Activated T-cell treated with anti-CD3 and anti-CD28 coated beads, Interleukin-2, amount 50 U/mL, for 1 hour (primary cell): ENCODE data around the gene MBD5.

Source experiments
- DNase-seq: peaks from one replicate; pipeline ENCODE4 v3.0.0-alpha.2; 2020

Gene MBD5

DNA sequence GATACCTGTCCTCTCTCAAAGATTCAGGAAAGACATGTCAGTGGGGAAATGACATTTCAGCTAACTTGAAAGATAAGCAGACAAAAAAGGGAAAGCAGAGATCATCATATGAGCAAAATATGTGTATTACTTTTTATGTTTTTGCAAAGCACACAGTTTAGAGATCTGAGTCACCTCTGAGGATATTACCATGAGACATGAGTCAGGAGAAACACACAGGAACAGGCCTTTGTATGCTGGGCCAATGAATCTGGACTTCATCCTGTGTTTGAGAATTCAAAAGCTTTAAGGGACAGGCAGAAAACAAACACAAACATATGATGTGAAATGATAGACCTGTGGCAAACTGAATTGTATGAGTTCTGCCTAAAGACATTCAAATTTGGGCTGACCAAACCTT, 317.6 kb downstream of the MBD5 start:
- no peak for DNase-seq

DNA sequence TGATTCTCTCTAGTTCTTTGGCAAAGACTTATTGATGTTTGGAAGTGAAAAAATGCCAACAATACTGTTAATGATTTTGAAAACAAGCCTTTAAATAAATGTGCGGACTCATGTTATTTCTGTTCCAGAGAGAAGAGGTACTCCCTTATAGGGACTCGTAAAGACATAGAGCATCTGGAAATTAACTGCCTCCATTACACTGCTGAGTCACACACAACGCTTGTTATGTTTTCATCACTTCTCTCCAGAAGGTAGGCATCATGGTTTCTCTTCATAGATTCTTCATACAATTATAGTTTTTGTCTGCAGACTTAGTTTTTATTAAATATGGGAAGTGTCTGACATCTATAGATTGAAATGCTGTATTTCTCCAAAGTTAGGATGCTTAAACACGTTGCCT, 321.2 kb downstream of the MBD5 start:
- no peak for DNase-seq

DNA sequence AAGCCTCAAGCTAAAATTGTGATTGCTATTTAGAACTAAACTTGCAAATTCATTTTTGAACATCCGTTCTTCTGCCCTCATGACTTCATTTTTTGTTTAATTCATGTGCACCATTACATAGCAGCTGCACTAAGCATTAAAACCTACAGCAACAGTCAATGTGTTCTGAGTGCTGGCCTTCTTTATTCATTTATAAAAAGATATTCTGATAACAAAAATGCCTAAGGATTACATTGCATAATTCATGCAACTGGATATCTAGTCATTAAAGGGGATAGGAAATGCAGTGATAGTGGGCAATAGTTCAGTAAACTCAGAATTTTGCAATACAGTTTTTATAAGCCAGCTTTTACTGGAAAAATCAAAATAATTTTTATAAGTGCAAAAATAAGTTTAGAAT, 329.3 kb downstream of the MBD5 start:
- DNase-seq: no peak

DNA sequence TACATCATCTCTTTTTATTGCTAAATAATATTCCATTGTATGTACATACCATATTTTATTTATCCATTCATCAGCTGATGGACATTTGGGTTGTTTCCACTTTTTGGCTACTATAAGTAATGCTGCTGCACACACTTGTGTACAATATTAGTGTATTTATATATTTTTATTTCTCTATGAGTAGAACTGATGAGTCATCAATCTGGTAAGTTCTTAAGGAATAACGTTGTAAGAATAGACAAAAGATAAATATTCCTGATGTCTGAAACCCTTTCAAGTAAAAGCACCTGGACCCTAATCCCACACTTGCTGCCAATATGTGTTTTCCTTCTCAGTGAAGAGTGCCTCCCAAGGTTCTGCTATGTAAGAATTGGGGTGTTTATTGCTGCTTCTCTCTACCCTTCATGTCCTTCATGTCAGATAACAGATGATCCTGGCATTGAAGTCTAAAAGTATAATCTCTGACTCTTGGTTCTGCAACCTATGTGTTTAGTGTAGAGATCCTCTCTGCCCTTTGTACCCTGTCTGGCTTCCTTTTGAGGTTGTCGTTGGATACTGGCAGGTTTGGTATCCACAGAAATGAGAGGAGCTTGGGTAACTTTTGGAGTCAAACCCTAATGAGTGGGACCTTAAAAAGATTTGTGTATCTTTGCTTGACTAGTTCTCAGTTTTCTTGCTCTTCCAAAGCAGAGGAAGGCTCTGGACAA, 330.7 kb downstream of the MBD5 start:
- no peak for DNase-seq

DNA sequence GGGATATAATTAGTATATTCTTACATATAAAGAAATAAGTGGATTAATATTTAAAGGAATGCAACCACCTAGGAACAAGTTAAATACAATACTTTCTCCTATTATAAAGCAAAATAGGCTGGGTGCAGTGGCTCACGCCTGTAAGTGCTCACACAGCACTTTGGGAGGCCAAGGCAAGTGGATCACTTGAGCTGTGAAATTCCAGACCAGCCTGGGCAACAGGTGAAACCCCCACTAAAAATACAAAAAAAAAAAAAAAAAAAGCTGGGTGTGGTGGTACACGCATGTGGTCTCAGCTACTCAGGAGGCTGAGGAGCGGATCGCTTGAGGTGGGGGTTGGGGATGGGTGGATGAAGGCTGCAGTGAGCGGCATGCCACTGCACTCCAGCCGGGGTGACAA, 337.5 kb downstream of the MBD5 start:
- DNase-seq: no peak

DNA sequence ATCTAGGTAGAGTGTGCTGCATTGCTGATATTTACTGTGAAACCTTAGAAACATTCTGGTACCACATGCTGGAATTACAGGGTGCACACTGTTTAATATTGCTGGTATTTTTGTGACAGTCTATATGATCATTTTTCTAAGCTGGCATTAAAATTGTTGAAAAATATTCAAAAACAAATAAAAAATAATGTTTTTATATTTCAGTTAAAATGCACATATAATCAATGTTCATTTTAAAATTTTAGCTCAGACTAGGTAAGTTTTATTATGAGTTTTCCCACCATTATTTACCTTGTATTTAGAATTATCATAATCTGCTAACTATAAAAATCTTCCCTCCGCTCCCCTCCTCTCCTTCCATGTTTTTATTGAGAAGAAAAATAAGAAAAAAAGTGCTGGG, 339.8 kb downstream of the MBD5 start:
- no peak for DNase-seq

DNA sequence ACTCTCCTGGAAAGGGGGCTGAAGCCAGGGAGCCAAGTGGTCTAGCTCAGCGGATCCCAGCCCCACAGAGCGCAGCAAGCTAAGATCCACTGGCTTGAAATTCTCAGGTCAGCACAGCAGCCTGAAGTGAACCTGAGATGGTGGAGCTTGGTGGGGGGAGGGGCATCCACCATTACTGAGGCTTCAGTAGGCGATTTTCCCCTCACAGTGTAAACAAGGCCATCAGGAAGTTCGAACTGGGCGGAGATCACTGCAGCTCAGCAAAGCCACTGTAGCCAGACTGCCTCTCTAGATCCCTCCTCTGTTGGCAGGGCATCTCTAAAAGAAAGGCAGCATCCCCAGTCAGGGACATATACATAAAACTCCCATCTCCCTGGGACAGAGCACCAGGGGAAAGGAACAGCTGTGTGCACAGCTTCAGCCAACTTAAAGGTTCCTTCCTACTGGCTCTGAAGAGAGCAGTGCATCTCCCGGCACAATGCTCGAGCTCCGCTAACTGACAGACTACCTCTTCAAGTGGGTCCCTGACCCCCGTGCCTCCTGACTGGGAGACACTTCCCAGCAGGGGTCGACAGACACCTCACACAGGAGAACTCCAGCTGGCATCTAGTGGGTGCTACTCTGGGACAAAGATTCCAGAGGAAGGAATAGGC, 341.4 kb downstream of the MBD5 start:
- no peak for DNase-seq

DNA sequence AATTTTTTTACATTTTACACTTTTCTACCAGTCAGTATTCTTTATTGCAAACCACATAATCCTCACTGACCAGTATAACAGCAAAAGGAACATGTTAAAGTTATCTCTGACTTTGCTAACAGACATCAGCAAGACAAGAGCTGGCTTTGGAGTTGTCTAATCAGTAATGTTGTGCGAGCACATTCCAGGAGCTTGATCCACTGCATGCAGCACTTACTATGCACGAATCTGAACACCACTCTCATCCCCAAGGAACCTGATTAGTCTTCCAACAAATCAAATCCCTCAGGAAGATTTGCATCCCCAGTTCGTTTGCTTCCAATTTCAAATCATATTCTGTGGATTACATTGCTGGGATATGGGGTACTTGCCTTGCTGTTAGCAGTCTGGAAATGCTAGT, 354.3 kb downstream of the MBD5 start:
- no peak for DNase-seq

DNA sequence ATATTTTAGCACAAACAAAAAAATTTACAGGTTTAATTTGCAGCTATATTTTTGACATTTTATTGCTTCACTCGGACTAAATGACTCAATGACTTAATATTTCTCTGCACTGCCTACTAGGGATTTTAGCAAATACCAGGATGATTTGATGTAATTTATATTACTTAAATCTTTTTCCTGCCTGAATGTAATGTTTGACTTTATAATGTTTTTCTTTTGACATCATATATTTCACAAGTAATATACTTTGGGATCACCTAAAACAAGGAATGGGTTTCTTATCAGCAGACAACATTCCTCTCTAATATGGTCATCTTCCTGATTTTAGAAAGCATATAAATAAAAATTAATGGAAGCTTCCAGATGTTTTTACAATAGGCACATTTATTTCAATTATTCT, 370.4 kb downstream of the MBD5 start:
- no peak for DNase-seq

DNA sequence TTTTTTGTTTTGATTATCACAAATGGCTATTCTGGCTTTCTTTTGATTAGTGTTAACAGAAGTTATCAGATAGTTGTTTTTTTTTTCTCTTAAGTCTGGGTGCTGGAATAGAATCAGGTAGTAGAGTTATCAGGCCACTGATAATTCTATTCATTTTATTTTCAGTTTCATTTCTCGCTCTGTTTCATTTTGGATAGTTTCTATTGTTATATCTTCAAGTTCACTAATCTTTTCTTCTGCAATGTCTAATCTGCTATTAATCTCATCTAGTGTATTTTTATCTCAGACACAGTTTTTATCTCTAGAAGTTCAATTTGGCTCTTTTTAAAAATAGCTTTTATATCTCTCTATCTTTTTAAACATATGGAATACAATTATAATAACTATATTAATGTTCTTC, 381.9 kb downstream of the MBD5 start:
- no peak for DNase-seq

DNA sequence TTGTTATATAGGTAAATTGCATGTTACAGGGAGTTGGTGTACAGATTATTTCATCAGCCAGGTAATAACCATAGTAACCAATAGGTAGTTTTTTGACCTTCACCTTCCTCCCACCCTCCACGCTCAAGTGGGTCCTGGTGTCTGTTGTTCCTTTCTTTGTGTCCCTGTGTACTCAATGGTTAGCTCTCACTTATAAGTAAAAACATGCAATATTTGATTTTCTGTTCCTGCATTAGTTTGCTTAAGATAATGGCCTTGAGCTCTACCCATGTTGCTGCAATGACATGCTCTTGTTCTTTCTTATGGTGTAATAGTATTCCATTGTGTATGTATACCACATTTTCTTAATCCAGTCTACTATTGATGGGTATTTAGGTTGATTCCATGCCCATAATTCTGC, 390.0 kb downstream of the MBD5 start:
- no peak for DNase-seq

DNA sequence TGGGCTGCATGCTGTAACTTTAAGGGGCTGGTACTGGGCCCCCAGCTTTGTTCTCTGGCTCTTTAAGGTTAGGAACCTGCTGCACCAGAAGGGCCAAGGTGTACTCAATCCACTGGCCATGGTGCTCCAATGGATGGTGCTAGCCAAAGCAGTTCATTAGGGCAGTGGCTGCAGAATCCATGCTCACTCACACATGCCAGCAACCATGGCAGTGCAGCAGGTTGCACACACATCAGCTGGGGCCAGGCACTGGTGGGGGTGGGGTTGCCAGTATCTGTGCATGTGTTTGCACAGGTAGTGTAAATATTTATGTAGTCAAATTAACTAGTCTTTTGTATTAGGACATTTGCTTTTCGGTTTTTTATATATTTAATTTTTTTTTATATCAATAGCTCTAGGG, 395.4 kb downstream of the MBD5 start:
- DNase-seq: no peak

DNA sequence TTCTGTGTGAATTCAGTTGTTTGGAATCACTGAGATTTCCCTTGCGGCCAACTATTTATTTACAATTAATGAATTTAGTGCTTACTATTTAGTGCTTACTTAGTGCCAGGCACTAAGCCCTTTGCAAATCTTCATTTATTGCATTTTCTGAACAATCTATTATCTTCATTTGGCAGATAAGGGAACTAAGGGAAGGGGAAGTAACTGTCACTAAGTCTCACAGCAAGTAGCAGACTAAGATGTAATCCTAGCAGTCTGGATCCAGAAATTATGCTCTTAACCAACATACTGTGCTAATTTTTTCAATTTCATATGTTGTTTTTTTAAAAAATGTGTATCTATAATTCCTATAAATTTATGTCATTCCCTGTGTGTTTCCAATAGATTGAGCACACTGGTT, 409.2 kb downstream of the MBD5 start:
- no peak for DNase-seq

DNA sequence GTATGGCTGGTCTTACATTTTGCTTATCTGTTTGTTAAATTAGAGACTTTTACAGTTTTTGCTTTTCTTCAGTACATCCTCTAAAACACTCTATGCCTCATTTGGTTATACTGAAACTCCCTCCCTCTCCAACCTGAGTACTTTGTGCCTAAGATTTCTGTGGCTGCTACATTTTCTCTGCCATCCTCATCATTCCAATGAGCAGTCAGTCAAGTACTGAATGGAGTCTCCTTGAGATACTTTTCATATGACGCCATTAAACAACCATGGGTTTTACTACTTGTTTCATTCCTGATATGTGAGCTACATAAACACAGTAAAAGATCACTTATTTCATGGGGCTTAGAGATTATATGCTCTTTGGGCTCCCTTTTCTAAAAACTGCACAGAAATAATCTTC, 427.0 kb downstream of the MBD5 start:
- no peak for DNase-seq

DNA sequence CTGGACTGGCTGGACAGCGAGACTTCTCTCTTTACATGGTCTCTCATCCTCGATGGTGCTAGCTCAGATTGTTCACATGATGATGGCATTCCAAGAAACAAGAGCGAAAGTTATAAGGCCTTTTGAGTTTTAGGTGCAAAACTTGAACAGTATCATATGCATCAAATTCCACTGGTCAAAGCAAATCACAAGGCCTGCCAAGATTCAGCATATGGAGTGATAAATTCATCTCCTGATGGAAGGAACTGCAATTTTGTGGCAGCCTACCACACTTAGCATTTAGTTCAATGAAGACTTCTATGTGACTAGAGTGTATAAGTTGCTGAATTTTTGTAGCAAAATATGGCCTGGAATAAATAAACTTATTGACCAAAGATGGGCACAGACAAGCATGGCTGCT, 429.6 kb downstream of the MBD5 start:
- DNase-seq: no peak

DNA sequence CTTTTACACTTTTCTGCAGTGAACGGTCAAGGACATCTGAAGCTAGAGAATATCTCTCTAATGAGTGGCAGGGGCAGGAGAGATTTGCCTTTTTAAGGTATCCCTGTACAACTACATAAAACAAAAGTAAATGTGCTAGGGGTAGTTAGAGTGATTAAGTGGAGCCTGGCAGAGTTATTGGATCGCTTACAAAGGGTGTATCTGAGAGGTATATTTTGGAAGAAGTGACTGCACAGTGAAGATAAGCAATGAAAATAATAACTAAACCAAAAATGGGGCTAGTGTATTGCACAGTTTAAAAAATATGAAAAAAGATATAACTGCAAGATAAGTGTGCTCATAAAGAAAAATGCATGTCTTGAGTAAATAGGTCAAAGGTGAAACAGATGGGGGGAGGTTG, 430.2 kb downstream of the MBD5 start:
- DNase-seq: no peak

DNA sequence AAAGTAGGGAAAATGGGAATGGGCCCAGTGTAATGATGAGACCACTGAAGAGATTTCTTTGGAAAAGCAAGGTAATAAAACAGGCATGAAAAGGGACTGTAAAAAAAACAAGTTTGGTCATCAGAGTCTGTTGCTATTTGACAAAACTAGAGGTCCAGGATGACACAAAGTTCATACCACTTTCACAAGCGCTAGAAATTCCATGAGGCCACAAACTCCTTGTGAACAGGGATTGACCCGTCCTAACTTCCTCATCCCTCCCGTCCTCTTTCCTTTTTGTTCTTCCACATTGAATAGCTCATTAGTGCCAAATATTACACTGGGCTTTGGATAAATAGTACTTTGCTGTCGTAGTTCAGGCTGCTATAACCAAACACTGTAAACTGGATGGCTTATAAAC, 434.9 kb downstream of the MBD5 start:
- no peak for DNase-seq

DNA sequence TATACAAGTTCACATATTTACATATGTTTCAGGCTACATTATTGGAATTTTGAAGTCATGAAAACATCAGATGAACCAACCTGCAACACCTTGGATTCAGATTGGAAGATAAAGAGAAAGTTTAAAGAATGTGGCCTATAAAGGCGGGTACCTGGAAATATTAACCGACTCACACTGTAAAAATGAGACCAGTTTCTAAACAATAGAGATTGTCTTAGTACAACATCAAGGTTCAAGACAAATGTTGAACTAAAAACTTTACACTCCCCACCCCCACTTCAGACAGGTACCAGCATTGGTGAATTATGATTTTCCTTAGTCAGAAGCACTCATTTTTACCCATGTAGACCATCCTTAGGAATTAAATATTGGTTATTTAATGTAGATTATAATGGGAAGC, 437.3 kb downstream of the MBD5 start:
- DNase-seq: no peak

DNA sequence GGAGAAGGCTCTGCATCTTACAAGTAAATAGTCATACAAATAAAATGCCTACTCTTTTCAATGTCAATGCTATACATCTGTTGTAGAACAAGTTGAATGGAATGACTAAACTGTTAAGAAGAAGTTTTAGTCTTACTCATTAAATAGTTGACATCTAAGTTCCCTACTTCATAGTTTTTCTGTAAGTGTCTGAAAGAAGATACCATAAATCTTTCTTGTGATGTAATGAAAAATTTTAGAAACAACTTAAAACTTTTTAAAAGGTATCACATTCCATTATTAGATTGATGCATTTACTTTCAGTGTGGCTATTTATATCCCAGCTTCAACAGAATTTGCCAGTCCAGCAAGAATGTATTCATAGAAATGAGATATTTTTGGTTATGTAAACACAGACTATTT, 438.5 kb downstream of the MBD5 start:
- no peak for DNase-seq

DNA sequence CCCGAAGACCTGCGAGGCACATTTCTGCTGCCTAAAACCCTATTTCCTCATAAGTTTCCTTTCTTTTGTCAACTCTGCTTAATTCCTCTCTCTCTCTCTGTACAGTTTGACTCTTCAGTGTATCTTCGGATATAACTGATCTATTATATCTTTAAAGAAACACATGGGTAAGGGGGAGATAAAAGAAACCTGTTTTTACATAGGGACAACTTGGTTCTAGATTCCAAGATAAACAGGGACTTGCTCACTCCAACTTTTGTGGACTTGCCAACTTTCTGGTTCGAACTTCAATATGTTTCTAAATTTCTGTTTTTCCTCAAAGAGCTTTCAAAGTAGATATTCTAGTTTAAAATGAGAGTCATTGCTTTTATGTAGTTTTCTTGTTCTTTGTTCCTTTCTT, 441.0 kb downstream of the MBD5 start:
- DNase-seq: no peak

DNA sequence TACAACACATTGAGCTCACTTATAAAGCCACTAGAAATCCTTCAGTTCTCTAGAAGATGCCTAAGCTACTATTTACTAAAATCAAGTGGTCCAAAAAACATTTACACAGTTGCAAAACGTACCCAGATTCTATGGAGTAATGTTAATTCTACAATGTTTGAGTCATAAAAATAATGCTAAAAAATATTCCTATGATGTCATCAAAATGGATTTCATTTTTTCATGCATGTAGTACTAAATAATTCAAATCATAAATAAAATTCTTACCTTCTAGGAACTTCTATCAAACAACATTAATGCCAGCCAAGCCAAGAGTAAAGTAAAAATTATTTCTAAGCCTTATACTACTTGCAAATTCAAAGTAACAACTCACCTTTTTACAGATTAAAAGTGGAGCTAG, 454.7 kb downstream of the MBD5 start:
- no peak for DNase-seq

DNA sequence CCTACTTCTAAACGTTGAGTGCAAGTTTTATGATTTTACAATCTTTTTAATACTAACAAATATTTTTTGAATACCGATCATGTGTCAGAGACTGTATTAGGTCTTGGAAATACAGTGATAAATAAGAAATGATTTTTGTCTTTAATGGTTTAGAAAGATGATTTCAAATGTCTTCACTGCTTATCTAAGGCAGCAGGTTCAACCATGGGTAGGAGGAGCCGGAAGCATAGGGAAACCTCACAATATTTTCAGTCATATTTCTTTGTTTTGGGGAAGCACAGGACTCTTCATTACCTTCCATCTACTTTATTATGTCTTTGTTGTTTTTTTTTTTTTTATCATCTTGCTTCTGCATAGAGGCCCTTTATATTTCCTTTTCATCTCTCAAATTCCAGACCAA, 458.5 kb downstream of the MBD5 start:
- no peak for DNase-seq

DNA sequence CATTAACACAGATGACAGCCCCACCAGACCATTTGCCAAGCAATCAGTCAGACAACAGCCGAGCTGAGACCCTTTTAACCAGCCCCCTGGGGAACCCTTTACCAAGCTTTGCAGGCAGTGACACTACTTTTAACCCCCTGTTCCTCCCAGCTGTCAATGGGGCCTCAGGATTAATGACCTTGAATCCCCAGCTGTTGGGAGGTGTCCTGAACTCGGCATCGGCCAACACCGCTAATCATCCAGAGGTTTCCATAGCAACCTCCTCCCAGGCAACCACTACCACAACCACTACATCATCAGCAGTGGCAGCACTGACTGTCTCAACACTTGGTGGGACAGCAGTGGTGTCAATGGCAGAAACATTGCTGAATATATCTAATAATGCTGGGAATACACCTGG, 462.8 kb downstream of the MBD5 start:
- no peak for DNase-seq

DNA sequence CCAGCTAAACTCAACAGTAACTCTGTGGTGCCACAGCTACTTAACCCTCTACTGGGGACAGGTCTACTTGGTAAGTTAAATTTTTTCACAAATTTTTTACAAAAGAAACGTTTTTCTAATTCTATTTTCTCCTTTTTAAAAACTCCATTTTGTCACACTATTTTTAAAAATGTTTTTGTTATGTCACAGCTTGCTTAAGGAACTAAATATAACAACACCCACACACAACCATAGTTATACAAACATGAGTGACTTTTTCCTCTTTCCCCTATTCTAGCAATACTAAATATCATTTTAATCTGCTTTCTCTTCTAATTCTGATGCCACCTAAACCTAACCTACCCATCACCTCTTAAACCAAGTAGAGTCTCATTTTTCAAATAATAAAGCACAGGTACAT, 463.2 kb downstream of the MBD5 start:
- DNase-seq: no peak

DNA sequence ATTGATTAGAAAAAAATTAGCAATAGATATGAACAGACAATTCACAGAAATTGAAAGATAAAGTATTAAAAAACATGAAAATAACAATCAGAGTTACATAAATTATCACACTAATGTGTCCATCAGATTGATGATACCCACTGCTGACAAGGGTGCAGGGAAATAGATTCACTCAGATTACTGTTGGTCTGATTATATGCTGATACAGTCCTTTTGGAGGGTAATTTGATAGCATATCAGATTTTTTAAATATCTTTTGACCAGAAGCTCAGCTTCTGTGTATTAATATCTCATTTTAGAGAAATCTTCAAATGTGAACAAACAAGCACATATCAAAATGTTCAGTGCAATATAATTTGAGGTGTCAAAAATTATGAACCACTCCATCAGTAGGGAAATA, 465.8 kb downstream of the MBD5 start:
- no peak for DNase-seq
